Suprapubic skin (tissue), 4 donors: ENCODE measurements around the gene NABP2. TPM values are rescaled to one million over a fixed set of nuclear protein-coding genes. Genes with fewer than 3 reads are reported as not detected.

Experiments
- DNase-seq, 2 donors: peaks; one replicate each; pipeline ENCODE4 v3.0.0-alpha.2; 2019; ENCODE audit warnings: low spot score in 2 of 2
- H3K27ac ChIP-seq: fragments of 200-600 bp; sonication (generic); one replicate; pipeline ENCODE4 v1.5.1; 2019
- H3K27me3 ChIP-seq: fragments of 200-600 bp; sonication (generic); one replicate; pipeline ENCODE4 v1.5.1; 2019
- H3K36me3 ChIP-seq: fragments of 200-600 bp; sonication (generic); one replicate; pipeline ENCODE4 v1.5.1; 2019
- H3K4me1 ChIP-seq: fragments of 200-600 bp; sonication (generic); one replicate; pipeline ENCODE4 v1.5.1; 2019
- H3K4me3 ChIP-seq: fragments of 200-600 bp; sonication (generic); one replicate; pipeline ENCODE4 v1.5.1; 2019; ENCODE audit warnings: mild to moderate bottlenecking
- H3K9me3 ChIP-seq: fragments of 200-600 bp; sonication (generic); one replicate; pipeline ENCODE4 v1.5.1; 2019
- CTCF ChIP-seq, 2 donors: fragments of 200-600 bp in 1 of 2; fragments of 450-650 bp in 1 of 2; sonication (generic) in 1 of 2; IDR thresholded peaks; one replicate each; pipeline ENCODE4 v1.5.1; 2016 to 2019; ENCODE audit warnings: antibody characterized with exemption in 2 of 2, mild to moderate bottlenecking in 1 of 2, moderate library complexity in 1 of 2
- EP300 ChIP-seq: sonication (generic); formaldehyde crosslinking; IDR thresholded peaks from one replicate; pipeline ENCODE4 v1.6.1; 2017; ENCODE audit warnings: antibody characterized with exemption
- POLR2A ChIP-seq, 2 donors: fragments of 450-650 bp; IDR thresholded peaks; one replicate each; pipeline ENCODE4 v1.6.1; 2017; ENCODE audit warnings: antibody characterized with exemption in 2 of 2, mild to moderate bottlenecking in 2 of 2, moderate library complexity in 2 of 2
- POLR2AphosphoS5 ChIP-seq, 3 donors: sonication (generic); formaldehyde crosslinking; IDR thresholded peaks; one replicate each; pipeline ENCODE4 v1.6.1; 2017; ENCODE audit warnings: antibody characterized with exemption in 3 of 3
- WGBS: methylation state at CpG from one replicate; pipeline ENCODE4 v1.1.5; 2018; 5-methylcytosine and 5-hydroxymethylcytosine counted together
- total RNA-seq, 4 donors: library from RNA; depleted of rRNA; stranded (reverse); fragments of >200 nt; gene quantifications; one replicate each; pipeline ENCODE4 v1.1.0, GENCODE V29; 2016

The NABP2 gene
- total RNA-seq, 4 donors from 2014 or later: 13.3 to 23.7 (median 20.1) TPM

- Histone ChIP-seq H3K36me3 (peaks cover 53% of the 10 kb centered on the region), H3K4me1 (no peaks in the 10 kb centered on the region), H3K27ac (no peak overlapping the region), H3K4me3 (no peak overlapping the region), H3K9me3 (no peaks in the 10 kb centered on the region), H3K27me3 (no peaks in the 10 kb centered on the region)
- no peak for TF ChIP-seq POLR2A (IDR thresholded peaks at IDR 0.05)
- TF ChIP-seq POLR2AphosphoS5 (IDR thresholded peaks at IDR 0.05): no peak
- no peak for TF ChIP-seq CTCF (IDR thresholded peaks at IDR 0.05)
- TF ChIP-seq EP300: no peak
- DNase-seq: no peak
- WGBS: 83% methylated on average over 2 of the region's 5 CpGs
Measured at GRCh38 chr12:56236985-56237384, 12.8 kb downstream of the NABP2 start.

GRCh38 chr12:56237552-56237951 is 13.4 kb downstream of the NABP2 start:
- no peak overlapping the region for H3K4me3 ChIP-seq
- no peaks in the 10 kb centered on the region for H3K27me3 ChIP-seq
- TF ChIP-seq POLR2A (IDR thresholded peaks at IDR 0.05): no peak
- TF ChIP-seq CTCF (IDR thresholded peaks at IDR 0.05): no peak
- no peak for TF ChIP-seq EP300
- TF ChIP-seq POLR2AphosphoS5 (IDR thresholded peaks at IDR 0.05): no peak
- WGBS: 81% methylated on average over 10 of the region's 11 CpGs
- no peaks in the 10 kb centered on the region for H3K4me1 ChIP-seq
- no peak for DNase-seq
- H3K36me3 ChIP-seq: peaks cover 58% of the 10 kb centered on the region
- H3K27ac ChIP-seq: no peak overlapping the region
- no peaks in the 10 kb centered on the region for H3K9me3 ChIP-seq

- WGBS: 70% methylated on average over 9 of the region's 9 CpGs
- Histone ChIP-seq H3K27me3 (no peaks in the 10 kb centered on the region), H3K9me3 (no peaks in the 10 kb centered on the region), H3K27ac (no peak overlapping the region), H3K4me1 (no peaks in the 10 kb centered on the region), H3K4me3 (no peak overlapping the region), H3K36me3 (peaks cover 93% of the 10 kb centered on the region)
- TF ChIP-seq EP300 (no peak), POLR2A (IDR thresholded peaks at IDR 0.05) (no peak), CTCF (IDR thresholded peaks at IDR 0.05) (no peak), POLR2AphosphoS5 (IDR thresholded peaks at IDR 0.05) (no peak)
- DNase-seq: no peak
Measured at GRCh38 chr12:56241424-56242303, 17.5 kb downstream of the NABP2 start.

GRCh38 chr12:56242986-56243385 is 18.8 kb downstream of the NABP2 start:
- 90% methylated on average over 5 of the region's 13 CpGs for WGBS
- H3K4me1 ChIP-seq: no peaks in the 10 kb centered on the region
- H3K27ac ChIP-seq: no peak overlapping the region
- no peaks in the 10 kb centered on the region for H3K9me3 ChIP-seq
- no peaks in the 10 kb centered on the region for H3K27me3 ChIP-seq
- DNase-seq: no peak
- H3K4me3 ChIP-seq: no peak overlapping the region
- peaks cover 95% of the 10 kb centered on the region for H3K36me3 ChIP-seq
- TF ChIP-seq EP300 (no peak), POLR2AphosphoS5 (IDR thresholded peaks at IDR 0.05) (no peak), CTCF (IDR thresholded peaks at IDR 0.05) (no peak), POLR2A (IDR thresholded peaks at IDR 0.05) (no peak)

GRCh38 chr12:56243731-56244181 is 19.6 kb downstream of the NABP2 start:
- DNase-seq: no peak
- 85% methylated on average over 3 of the region's 3 CpGs for WGBS
- Histone ChIP-seq H3K4me1 (no peaks in the 10 kb centered on the region), H3K27ac (no peak overlapping the region), H3K4me3 (no peak overlapping the region), H3K36me3 (peaks cover 98% of the 10 kb centered on the region), H3K9me3 (no peaks in the 10 kb centered on the region), H3K27me3 (no peaks in the 10 kb centered on the region)
- no peak for TF ChIP-seq POLR2AphosphoS5 (IDR thresholded peaks at IDR 0.05)
